Panc1 (cell line): ENCODE measurements around the gene TM2D3. TPM values are rescaled to one million over a fixed set of nuclear protein-coding genes. Genes with fewer than 3 reads are reported as not detected.

Source experiments
- ATAC-seq: fragments of 200-7000 bp; cut with Tn5 transposase; 2 replicates; pipeline ENCODE4 v1.9.1; 2020; ENCODE audit warnings: mild to moderate bottlenecking, moderate library complexity
- BruUV-seq: library from RNA; stranded (reverse); fragments of 400-500 nt; replicated peaks from 2 replicates; lab custom pipeline; 2021; lab: Mats Ljungman, UMichigan
- CTCF ChIA-PET: fragments of 300-600 bp; sonication (Branson Sonifier 250); formaldehyde crosslinking; loops from one replicate; lab custom pipeline; 2022; ENCODE audit warnings: antibody characterized with exemption; lab: Charles Lee
- POLR2A ChIA-PET: fragments of 300-600 bp; sonication (Branson Sonifier 250); formaldehyde crosslinking; loops from one replicate; lab custom pipeline; 2022; ENCODE audit warnings: antibody characterized with exemption; lab: Charles Lee
- DNase-seq: peaks from one replicate; pipeline ENCODE4 v3.0.0-alpha.2; 2010; ENCODE audit warnings: low read depth, low spot score
- H3K27ac ChIP-seq: 2 replicates; pipeline ENCODE4 v1.5.1; 2011; ENCODE audit warnings: mild to moderate bottlenecking, low read length, inconsistent platforms
- H3K27me3 ChIP-seq: fragments of 200-500 bp; sonication (Bioruptor generic); 2 replicates; pipeline ENCODE4 v1.6.0; 2014; ENCODE audit warnings: low read length, inconsistent platforms; ENCODE audit not compliant: control insufficient read depth, insufficient read depth
- H3K36me3 ChIP-seq: fragments of 200-500 bp; sonication (Bioruptor generic); 2 replicates; pipeline ENCODE4 v1.5.1; 2014; ENCODE audit warnings: inconsistent platforms, mild to moderate bottlenecking, low read length, moderate library complexity; ENCODE audit not compliant: control insufficient read depth, insufficient read depth
- H3K4me1 ChIP-seq: 2 replicates; pipeline ENCODE4 v1.5.1; 2011; ENCODE audit warnings: inconsistent platforms, mild to moderate bottlenecking, low read length, moderate library complexity; ENCODE audit not compliant: control insufficient read depth, insufficient read depth
- H3K4me3 ChIP-seq, 2 experiments: 2 replicates each; pipeline ENCODE4 v1.5.1; 2011 to 2012; ENCODE audit warnings: low read depth in 2 of 2, low read length in 2 of 2, mild to moderate bottlenecking in 2 of 2, inconsistent platforms in 1 of 2, moderate library complexity in 1 of 2
- H3K9me3 ChIP-seq: fragments of 200-500 bp; sonication (Bioruptor generic); 2 replicates; pipeline ENCODE4 v1.5.1; 2014; ENCODE audit warnings: low read depth, mild to moderate bottlenecking, inconsistent platforms, low read length, moderate library complexity; ENCODE audit not compliant: control insufficient read depth, insufficient read depth
- CTCF ChIP-seq: fragments of 450-650 bp; IDR thresholded peaks from 2 replicates; pipeline ENCODE4 v1.5.1; 2017; ENCODE audit warnings: mild to moderate bottlenecking
- POLR2AphosphoS5 ChIP-seq: IDR thresholded peaks from 2 replicates; pipeline ENCODE4 v1.6.1; 2012; ENCODE audit warnings: mild to moderate bottlenecking, low read depth, low read length, moderate library complexity
- REST ChIP-seq, 2 experiments: IDR thresholded peaks; 2 replicates each; pipeline ENCODE4 v1.6.1; 2011 to 2012; ENCODE audit warnings: low read depth in 2 of 2, control low read depth in 1 of 2, low read length in 1 of 2, mild to moderate bottlenecking in 1 of 2, moderate library complexity in 1 of 2; ENCODE audit not compliant: insufficient read depth in 1 of 2
- SIN3A ChIP-seq: IDR thresholded peaks from 2 replicates; pipeline ENCODE4 v1.6.1; 2012; ENCODE audit warnings: low read depth, mild to moderate bottlenecking, low read length, moderate library complexity, borderline replicate concordance; ENCODE audit not compliant: insufficient read depth
- TCF7L2 ChIP-seq: IDR thresholded peaks from 2 replicates; pipeline ENCODE4 v1.6.1; 2011; ENCODE audit warnings: mild to moderate bottlenecking, low read depth, low read length, inconsistent platforms
- in situ Hi-C: cut with HindIII; loops from 2 replicates; pipeline ENCODE4 v1.10.0; 2016; ENCODE audit warnings: low sequenced_read_pairs, low pct_unique_long_range_greater_than_20kb
- intact Hi-C: fragments of 100-400 bp; cut with micrococcal nuclease; formaldehyde crosslinking; loops from one replicate; pipeline ENCODE4 v1.10.0; 2022; ENCODE audit not compliant: unreplicated experiment
- total RNA-seq: library from RNA; stranded (reverse); gene quantifications from one replicate; pipeline ENCODE4 v1.2.1, GENCODE V29; 2021; ENCODE audit not compliant: unreplicated experiment

The TM2D3 gene
- total RNA-seq, 1 experiment from 2014 or later = 53.4 TPM

- Histone ChIP-seq H3K4me1 (no peaks in the 10 kb centered on the region), H3K9me3 (no peaks in the 10 kb centered on the region), H3K36me3 (0 out of 2 replicates have a peak, but pooled peaks cover 2% of the 10 kb centered on the region), H3K27ac (no peak overlapping the region), H3K27me3 (no peaks in the 10 kb centered on the region), H3K4me3 (no peak overlapping the region)
- ChIA-PET POLR2A (interaction anchor here (0.7 kb wide), 1 partner anchor 436 kb away, joined by 4 read pairs; no protein-coding TSS in a partner anchor), CTCF (no interaction called here)
- DNase-seq = no peak
- BruUV-seq = no TSS peak
- in situ Hi-C loops (no loop called here), intact Hi-C loops (no loop called here)
- TF ChIP-seq SIN3A (no peak), REST (IDR thresholded peaks at IDR 0.05; ENCODE audit: insufficient read depth in 1 of 2, low read depth in 2 of 2, low read length in 1 of 2) (no peak), POLR2AphosphoS5 (no peak), CTCF (no peak), TCF7L2 (no peak)
- peak; percentile 70; the same call in 1 of the 2 replicates for ATAC-seq
These were observed 23.8 kb upstream of the TM2D3 start for GRCh38 chr15:101675796-101676582.

- H3K4me1 ChIP-seq = no peaks in the 10 kb centered on the region
- H3K27me3 ChIP-seq = no peaks in the 10 kb centered on the region
- H3K4me3 ChIP-seq = no peak overlapping the region
- DNase-seq (no peak), ATAC-seq (no peak)
- in situ Hi-C loops = no loop called here
- ChIA-PET CTCF (no interaction called here), POLR2A (no interaction called here)
- H3K27ac ChIP-seq = no peak overlapping the region
- no peaks in the 10 kb centered on the region for H3K9me3 ChIP-seq
- intact Hi-C loops = no loop called here
- H3K36me3 ChIP-seq = 0 out of 2 replicates have a peak, but pooled peaks cover 2% of the 10 kb centered on the region
- TF ChIP-seq CTCF (no peak), SIN3A (no peak), REST (IDR thresholded peaks at IDR 0.05; ENCODE audit: insufficient read depth in 1 of 2, low read depth in 2 of 2, low read length in 1 of 2) (no peak), TCF7L2 (no peak), POLR2AphosphoS5 (no peak)
- no TSS peak for BruUV-seq
These were observed 22.8 kb upstream of the TM2D3 start for GRCh38 chr15:101675015-101675414.
